CD4-positive, alpha-beta T cell treated with Interleukin-17A for 4 hours (primary cell): Measurements from ENCODE around the gene CAMK2N2.
"Not testable (repeated sequence)": the region's sequence is repeated elsewhere in the genome, so short reads cannot be mapped to it uniquely, and the experiment has no call there.

Experiments used
- DNase-seq: peaks from one replicate; pipeline ENCODE4 v3.0.0-alpha.2; 2020; ENCODE audit warnings: mixed read lengths

The CAMK2N2 gene

DNA sequence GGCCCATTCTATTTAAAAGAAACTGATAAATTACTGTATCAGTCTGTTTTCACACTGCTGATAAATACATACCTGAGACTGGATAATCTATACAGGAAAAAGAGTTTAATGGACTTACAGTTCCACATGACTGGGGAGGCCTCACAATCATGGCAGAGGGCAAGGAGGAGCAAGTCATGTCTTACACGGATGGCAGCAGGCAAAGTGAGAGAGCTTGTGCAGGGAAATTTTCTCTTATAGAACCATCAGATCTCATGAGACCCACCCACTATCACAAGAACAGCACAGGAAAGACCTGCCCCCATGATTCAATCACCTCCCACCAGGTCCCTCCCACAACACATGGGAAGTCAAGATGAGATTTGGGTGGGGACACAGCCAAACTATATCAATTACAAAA, 5.9 kb upstream of the CAMK2N2 start:
- DNase-seq, result not testable (repeated sequence)

DNA sequence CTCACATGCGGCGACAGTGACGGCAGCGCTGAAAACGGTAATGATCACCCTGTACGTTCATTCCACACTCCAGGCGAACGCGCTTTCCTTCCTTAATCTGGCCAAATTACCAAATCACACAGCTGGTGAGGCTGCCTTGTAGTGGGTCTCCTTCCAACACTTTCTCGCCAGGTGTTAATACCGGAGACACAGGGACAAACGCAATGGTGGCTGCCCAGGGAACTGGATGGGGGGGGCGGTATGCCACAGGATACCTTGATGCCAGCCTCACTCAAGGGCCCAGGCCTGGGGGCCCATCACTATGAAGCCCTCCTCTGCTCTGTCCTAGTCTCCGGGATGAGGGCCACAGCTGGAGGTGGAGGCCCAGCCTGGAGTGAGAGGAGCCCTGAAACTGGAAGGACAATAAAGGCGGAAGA, 1.4 kb upstream of the CAMK2N2 start:
- DNase-seq, result no peak

DNA sequence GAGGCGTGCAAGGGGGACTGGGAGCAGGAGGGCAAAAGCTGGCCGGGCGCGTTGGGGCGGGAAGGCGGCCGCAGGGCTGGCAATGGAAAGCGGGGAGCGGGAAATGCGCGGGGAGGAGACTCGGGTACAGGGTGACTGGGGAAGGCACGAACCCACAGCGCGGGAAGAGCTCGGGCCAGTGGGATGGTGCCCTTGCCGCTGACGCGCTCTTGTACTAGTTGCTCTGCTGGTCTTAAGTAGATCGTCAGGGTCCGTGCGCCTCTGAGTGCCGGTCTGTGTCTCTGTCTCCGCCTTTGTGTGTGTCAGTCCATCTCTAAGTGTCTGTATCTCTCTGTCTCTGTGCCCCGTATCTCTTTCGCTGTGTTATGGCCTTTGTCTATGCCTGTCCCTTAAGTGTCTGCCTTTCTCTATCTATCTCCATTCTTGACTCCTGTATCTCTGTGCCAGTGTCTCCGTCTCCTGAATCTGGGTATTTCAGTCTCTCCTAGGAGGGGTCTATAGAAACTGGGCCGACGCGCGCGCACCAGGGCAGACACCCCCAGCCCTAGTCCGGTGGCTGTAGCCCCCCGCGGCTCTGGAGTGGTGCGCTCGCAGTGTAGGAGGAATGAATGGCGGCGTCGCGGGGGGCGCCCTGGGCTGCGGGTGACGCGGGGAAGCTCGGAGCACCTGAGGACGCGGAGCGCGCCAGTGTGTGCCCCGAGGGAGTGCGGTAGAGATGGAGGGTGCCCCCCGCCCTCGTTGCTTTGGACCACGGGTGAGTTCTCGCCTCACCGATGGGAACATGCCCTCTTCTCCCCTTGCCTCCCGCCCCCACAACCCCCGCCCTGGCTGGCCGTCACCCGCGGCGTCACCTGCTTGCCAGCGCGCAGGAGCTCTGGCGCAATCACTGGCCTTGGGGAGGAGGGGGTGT, 756 bp upstream of the CAMK2N2 start:
- DNase-seq, result peak; percentile 23

DNA sequence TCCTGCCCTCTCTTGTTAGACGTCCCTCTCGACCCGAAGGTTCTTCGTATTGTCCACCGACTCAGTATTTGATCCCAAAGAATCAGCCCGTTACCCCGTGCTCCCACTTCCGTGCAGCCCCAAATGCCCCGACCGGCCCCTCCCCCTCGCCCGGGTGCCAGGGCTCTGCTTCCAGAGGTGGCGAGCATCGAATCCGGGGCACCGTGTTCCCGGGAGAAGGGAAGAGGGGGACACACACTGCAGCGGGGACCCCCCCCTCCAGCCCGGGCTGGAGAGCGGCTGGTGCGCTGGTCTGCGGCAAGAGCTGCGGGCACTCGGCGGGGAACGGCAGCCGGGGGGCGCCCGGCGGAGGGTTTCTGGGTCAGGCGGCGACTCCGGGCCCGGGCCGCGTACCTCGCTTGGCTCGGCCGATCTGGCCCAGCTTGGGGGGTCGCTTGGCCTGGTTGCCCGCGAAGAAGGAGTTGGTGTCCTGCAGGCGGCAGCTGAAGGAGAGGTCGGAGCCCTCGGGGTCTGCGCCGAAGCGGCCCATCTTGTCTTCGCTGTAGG, 556 bp downstream of the CAMK2N2 start:
- DNase-seq, result no peak

DNA sequence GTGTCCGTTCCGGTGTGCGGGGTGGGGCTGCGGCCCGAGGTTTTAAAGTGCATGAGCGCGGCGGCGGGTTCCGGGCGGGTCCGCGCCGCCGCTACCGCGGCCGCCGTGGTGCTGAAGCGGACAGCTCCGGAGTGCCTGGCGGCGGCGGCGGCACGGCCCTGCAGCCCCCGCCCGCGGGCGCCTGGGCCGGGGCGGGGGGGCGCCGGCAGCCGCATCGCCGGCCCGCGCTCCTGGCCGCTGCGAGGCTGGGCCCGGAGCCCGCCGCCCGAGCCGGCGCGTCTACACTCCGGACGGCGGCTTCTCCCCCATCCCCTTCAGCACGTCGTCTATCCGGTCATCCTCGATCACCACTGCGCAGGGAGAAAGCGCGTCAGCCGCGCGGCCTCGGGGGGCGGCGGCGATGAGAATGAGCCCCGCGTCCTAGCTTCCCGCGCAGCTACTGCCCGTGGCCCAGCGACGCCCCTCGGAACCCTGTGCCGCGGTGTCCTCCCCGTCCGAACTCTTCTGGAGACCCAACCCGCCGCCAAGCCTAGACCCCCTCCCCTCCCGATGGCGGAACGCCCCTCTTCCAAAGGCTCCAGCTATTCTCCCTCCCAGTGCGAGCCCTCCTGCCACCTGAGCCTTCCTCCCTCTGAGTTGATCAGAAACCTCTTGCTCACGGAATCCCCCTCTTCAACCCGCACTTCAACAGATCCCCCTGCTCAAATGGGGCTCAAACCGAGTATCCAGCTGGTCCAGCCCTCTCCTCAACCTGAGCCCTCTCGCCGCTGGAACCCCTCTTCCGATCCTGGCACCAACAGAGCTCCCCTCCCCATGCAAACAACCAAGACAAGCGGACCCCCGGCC, 1.3 kb downstream of the CAMK2N2 start:
- peak; percentile 55 for DNase-seq

DNA sequence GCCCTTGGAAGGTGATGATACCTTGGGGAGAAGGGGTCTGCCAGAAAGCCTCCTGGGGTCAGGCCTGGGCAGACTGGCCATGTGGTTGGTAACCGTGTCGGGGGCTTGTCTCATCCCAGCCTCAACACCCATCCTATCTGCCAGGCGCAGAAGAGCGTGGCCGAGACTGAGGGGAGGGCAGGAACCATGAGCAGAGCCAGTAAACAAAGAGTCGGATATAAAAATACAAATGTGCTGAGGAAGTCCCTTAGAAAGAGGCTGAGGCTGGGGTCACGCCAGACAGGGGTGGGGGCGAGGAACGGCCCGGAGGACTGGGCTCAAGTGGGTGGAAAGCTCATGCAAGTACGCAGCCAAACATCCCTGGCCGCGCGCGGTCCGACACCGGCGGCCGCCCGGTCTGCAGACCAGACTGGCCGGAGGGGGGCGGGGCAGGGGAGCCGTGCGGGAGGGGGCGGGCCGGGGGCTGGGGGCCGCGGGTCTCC, 1.9 kb downstream of the CAMK2N2 start:
- no peak for DNase-seq

DNA sequence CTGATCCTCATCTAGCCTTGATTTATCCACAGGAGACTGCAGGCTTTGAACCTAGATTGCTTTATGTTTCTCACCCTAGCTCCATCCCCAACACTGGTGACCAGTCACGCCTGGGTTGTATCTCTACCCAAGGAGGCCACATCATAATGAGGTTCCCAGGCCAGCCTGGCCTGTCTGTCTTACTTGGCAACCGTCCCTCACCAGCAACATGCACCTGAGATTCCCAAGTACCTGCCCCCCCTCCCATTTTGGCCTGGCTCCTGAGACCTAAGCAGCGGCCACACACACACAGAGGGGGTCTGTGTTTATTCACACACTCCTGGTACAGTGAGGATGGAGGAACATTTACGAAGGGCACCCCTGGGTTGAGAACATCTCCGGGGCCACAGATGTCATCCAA, 2.4 kb downstream of the CAMK2N2 start:
- DNase-seq, result no peak

DNA sequence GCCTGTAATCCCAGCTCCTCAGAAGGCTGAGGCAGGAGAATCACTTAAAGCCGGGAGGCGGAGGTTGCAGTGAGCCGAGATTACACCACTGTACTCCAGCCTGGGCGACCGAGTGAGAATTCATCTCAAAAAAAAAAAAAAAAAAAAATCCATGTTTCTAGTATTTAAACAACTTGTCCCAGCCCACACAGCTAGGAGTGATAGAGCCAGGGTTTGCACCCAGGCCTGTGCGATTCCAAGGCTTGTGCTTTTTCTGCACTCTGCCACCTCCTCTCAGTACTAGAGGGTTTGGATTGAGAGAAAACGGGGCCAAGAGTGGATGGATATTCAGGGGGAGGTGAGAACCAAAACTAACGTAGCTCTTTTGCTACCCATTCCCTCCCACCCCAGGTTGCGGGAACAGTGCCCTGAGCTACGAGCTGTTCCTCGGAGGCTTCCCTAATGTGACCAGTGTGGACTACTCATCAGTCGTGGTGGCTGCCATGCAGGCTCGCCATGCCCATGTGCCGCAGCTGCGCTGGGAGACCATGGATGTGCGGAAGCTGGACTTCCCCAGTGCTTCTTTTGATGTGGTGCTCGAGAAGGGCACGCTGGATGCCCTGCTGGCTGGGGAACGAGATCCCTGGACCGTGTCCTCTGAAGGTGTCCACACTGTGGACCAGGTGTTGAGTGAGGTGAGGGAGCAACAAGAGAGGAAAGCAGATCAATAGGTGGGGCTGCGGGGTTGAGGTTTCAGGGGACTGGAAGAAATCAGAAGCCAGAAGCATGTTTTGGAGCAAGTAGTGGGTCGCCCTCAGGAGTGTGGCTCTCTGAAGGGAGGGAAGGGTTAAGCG, 4.1 kb downstream of the CAMK2N2 start:
- no peak for DNase-seq

DNA sequence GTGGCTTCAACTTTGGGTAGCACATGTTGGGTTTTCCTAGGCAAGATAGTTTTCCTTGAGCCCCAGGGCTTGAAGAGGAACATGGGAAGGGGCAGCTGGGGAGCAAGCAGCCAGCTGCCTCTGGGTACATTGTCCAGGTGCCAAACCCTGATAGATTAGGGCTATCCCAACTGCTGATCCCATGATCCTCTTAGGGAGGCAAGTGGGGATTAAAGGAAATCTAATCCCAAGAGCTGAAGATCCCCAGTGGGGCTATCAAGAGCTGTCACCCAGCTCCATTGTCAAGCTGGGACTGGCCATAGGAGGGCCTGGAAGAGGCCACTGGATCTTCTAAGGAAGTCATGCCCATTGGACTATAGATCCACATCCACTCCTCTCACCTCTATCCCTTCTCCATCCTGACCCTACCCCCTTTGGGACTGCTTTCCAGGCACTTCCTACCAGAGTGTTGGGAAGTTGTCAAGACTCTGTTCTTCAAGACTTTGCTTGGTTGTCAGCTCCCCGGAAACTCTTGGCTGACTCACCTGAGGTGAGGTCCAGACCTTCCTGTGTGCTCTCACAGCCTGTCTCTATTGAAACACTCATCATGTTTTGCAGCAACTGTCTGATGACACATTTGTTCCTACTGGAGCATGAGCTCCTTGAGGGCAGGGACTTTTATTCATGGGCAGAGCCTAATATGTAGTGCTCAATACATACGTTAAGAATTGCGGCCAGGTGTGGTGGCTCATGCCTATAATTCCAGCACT, 5.9 kb downstream of the CAMK2N2 start:
- DNase-seq, result no peak

DNA sequence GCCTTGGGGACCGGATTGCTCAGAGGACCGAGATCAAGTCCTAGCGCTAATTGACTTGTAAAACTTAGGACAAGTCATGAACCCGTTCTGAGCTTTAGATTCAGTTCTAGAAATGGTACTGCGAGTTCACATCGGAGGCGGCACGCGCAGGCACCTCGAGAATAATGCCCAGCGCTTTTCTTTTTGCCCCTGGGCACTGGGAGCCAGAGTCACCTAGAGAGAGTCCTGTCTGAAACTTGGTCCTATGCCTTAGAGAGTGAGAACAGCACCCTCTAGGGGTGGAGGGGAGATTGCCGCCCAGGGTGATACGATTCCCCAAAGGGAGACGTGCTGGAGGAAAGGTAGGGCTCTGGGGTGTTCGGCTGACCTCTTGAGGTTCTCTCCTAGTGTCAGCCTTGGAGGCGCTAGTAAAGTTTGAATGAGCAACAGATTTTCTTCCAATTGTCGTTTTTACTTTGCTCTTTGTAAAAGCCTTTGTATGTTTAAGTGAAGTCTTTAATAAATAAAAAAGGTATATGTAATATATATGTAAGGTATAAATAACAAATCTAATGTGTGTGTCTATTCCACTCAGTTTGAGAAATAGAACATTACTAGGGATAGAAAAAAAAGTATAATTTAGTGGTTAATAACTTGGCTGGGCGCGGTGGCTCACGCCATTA, 11.1 kb downstream of the CAMK2N2 start:
- peak; percentile 91 for DNase-seq

DNA sequence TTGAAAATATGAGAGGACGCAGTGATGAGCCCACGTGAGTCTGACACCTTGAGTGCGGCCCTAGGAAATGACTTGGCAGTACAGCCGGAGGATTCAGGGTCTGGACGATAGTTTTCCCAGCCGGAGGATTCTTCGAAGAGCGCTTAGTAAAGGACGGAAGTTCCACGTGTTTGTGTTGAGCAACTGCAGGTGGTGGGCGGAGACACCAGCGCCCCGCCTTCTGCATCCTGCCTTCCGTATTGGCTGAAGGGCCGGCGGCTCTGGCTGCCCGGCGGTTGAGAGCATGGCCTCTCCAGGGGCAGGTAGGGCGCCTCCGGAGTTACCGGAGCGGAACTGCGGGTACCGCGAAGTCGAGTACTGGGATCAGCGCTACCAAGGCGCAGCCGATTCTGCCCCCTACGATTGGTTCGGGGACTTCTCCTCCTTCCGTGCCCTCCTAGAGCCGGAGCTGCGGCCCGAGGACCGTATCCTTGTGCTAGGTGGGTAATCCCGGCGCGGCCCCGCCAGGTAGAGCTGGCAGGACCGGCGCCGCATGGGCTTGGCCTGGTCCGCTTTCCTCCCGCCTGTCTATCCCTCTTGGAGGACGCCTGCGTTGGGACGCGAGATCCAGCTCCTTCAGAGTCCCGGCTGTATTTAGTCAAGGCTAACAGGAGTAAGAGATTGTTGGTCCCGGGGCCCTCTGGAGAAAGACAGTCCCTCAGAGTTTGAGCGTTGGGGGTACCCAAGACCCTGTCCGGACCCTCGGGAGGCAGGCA, 11.8 kb downstream of the CAMK2N2 start, which contains the start of gene EEF1AKMT4:
Gene EEF1AKMT4 (plus strand): TSS at position 261 of the 755 bp plus-strand sequence. CDS start 23 bp downstream, at position 284.
- DNase-seq, result peak; percentile 98

DNA sequence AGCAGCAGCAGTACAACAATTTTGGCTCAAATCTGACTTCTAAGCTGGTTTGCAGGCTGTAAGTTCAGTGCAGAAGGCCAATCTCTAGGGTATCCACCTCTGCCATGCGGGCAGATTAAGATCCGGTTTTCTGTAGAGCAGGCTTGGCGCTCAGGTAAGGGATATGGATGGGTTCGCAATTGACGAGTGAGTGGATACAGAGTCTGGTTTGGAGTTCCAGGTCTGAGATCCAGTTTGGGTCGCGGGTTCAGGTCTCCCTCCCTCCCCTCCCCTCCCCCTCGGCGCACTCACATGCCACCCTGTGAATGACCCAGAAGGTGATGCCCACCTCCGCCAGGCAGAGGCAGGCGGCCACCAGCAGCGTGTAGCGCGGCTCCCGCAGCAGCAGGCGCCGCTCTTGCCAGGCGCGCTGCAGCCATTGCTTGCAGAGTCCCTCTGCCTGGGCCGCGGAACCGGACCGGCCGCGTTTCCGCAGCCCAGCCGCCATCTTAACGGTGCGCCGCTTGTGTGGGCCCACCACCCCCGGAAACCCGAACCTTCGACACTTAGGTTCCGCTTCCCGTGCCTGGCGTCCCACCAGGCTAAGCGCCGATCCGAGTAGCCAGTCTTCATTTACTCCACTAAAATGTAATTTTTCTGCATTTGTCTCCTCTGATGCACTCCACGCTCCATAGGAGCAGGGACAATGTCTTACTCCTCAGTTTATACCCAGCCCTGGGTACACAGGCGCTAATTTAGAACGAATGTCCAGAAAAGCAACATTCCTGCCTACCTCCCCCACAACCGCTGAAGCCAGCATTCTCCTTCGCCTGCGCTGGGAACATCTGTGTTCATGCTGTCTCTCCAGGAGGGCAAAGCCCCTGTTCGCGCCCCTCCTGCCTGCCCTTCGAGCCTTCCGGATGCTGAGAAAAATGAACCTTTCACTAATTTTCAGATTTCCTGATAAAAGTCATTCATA, 12.6 kb downstream of the CAMK2N2 start, which contains the start of gene ALG3:
Gene ALG3 (minus strand): TSS at position 509 of the 958 bp plus-strand sequence. CDS start 22 bp downstream, at position 487.
- DNase-seq, result peak; percentile 89

DNA sequence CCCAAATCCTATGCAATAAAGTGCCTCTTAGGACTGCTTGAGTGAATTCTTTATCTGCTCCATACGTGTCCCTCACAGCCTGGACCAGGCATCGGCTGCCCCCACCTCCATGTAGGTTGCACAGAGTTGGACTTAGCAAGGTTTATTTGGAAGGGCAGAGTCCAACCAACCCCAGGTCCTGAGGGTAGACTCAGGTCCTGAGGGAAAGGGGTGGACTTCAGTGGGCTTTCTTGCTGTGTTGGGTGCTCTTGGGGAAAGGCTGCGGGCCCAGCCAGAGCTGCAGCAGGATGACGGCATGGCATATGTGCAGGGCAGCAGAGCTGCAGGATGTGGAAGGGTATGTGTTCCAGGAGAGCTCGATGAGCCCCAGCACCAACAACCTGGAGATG, 19.1 kb downstream of the CAMK2N2 start:
- no peak for DNase-seq

DNA sequence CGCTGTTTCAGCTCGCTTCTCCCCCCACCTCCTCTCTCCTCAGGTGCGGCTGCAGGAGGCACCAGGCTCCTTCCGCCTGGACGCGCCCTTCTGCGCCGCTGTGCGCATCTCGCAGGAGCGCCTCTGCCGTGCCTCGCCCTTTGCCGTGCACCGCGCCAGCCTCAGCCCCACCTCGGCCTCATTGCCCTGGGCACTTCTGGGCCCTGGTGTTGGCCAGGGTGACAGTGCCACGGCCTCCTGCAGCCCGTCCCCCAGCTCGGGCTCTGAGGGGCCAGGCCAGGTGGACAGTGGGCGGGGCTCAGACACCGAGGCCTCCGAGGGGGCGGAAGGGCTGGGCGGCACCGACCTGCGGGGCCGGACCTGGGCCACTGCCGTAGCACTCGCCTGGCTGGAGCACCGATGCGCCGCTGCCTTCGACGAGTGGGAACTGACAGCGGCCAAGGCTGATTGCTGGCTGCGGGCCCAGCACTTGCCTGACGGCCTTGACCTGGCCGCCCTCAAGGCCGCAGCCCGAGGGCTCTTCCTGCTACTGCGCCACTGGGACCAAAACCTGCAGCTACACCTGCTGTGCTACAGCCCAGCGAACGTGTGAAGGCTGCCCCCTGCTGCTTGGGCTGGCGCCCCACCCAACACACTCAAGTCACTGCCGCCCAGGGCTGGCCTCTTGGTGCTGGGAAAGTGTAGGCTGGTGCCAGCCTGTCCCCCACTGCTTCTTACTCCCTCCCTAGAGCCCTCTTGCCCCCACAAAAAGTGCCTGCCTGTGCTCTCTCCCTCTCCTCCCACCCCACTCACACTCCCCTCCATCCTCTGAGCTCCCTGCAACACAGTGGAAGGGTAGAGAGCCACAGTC, 19.7 kb downstream of the CAMK2N2 start:
- no peak for DNase-seq

DNA sequence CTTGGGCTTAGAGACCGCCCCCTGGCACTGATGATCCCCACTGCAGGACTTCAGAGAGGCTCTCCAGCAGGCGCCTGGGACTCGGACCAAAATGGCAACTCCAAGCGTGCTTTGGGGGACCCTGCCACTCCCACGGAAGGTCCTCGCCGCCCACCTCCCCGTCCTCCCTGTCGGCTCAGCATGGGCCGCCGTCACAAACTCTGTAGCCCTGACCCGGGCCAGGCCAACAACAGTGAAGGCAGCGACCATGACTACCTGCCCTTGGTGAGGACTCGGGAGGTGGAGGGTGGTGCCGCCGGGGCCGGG, 20.3 kb downstream of the CAMK2N2 start:
- no peak for DNase-seq

DNA sequence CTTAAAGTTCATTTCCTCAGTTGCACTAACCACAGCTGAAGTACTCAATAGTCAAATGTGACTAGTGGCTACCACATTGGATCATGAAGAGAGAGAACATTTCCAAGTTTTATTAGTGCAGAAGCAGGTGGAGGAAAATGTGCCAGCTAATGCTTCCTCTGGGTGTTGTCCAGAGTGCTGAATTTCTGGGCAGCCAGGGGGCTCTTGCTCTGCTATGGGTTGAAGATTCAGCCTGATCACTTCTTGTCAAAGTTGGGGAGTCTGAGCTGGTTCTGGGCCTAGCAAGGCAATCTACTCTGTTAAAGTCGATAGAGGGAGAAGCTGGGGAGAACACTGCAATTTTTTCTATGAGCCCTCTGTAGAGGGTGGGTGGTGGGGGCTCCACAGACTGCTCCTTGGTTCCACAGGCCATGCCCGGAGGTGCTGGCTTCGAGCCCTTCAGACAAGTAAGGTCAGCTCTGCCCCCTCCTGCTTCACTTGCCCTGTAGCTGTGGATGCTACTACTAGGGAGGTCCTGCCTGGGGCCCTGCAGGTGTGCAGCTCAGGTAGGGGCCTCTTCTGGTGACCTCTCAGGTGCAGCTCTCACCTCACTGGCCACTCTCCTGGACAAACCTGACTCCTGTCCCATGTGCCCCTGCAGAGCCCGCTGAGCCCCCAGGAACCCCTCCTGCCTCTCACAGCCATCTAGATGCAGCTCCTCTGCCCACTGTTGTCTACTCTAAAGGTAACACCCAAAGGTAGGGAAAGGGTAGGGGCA, 20.8 kb downstream of the CAMK2N2 start:
- DNase-seq, result no peak

DNA sequence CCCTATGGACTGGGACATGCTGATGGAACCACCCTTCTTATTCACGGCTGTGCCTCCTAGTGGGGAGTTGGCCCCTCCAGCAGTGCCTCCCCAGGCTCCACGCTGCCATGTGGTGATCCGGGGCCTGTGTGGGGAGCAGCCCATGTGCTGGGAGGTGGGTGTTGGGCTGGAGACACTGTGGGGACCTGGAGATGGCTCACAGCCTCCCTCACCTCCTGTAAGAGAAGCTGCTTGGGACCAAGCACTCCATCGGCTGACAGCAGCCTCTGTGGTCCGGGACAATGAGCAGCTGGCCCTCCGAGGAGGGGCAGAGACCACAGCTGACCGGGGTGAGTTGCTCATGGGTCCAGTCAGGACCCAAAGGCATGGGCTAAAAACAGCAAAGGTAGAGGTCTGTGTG, 21.6 kb downstream of the CAMK2N2 start:
- no peak for DNase-seq
